ENCODE results near the gene NPAS3.

DNA sequence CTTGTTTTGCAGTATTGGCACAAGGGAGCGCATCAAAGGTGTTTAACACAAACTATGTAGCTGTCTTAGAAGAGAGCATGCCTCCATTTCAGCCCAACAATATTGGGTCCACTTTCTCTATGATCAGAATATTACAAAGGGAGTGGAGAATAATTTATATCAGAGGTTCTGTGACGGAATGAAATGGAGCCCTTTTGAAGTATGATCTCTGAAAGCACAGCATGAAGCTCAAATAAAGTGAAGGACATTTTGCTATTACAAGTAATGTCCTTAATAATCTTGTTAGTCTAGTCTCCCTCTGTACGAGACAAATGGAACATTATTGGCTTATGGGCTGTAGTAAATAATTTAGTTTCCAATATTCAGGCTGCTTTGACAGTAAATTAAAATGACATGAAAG, 302.7 kb downstream of the NPAS3 start:
- TF ChIP-seq CTCF (conservative IDR thresholded peaks at IDR 0.05 in 1 of 2, IDR thresholded peaks at IDR 0.05 in 1 of 2; ENCODE audit: low read depth in 1 of 2, low read length in 2 of 2), result no peak
- no peak for TF ChIP-seq EZH2 (IDR thresholded peaks at IDR 0.05; ENCODE audit: low read length, missing control alignments)
